ENCODE results near the gene CAMK1D. TPM values are rescaled to one million over a fixed set of nuclear protein-coding genes. Genes with fewer than 3 reads are reported as not detected.

Gene CAMK1D
- total and polyA plus RNA-seq, 10 of the 15 experiments (the other 5 are each of a cell fraction or from before 2014, with no cell fraction given): 2.1 to 35.5 (median 14.7) TPM

DNA sequence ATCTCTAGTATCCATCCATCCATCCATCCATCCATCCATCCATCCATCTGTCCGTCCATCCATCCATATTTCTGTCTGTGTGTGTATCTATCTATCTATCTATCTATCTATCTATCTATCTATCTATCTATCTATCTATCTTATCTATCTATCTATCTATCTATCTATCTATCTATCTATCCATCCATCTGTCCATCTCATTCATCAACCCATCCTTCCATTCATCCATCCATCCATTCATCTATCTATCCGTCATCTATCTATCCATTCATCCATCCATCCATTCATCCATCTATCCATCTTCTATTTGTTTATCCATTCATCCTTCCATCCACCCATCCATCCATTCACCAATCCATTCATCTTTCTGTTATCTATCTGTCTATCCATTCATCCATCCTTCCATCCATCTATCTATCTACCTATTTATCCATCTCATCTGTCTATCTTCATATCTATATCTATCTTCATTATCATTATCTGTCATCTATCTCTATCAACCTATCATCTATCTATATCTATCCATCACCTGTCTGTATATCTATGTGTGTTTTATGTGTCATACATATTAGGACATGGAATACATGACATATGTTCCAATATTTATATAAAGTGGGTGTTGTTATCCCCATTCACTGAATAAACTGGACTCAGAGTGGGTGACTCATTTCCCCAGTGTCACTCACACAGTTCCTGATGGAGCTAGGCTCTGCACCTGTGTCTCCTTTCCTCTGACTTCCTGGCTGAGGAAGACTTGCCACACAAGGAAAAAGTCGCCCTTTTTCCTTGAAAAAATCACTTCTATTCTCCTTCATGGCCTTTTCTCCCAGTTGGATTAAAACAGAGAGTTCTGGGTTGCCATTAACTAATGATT, 452.1 kb downstream of the CAMK1D start:
- no peaks in the 10 kb centered on the region for H4K20me1 ChIP-seq (ENCODE audit: control insufficient read depth, insufficient read depth)
- H3K4me1 ChIP-seq (ENCODE audit: control insufficient read depth, insufficient read depth, low read length): no peaks in the 10 kb centered on the region
- in situ Hi-C loops (cut with MboI) (no loop called here), intact Hi-C loops (cut with micrococcal nuclease; ENCODE audit: unreplicated experiment) (no loop called here)
- RAD21 ChIA-PET (ENCODE audit: unreplicated experiment): no interaction called here
- no peak for FAIRE-seq
- no peaks in the 10 kb centered on the region for H3K27me3 ChIP-seq (replicated peaks in 1 of 2; ENCODE audit: control insufficient read depth in 2 of 2, insufficient read depth in 2 of 2, low read length in 1 of 2)
- no peak overlapping the region for H3K27ac ChIP-seq (ENCODE audit: control insufficient read depth, insufficient read depth)
- DNase-seq (ENCODE audit: low read depth, low spot score): no peak
- H2AFZ ChIP-seq (ENCODE audit: control insufficient read depth, low read depth, low read length): no peak overlapping the region
- no peak overlapping the region for H3K4me2 ChIP-seq (ENCODE audit: control insufficient read depth, insufficient read depth)
- H3K9ac ChIP-seq (ENCODE audit: control insufficient read depth, insufficient read depth, low read length): no peak overlapping the region
- no peaks in the 10 kb centered on the region for H3K9me3 ChIP-seq (replicated peaks; ENCODE audit: control insufficient read depth, insufficient read depth, low read length)
- ATAC-seq: no peak
- CTCF ChIA-PET: interaction anchor here (2.0 kb wide), 1 partner anchor 19 kb away, joined by 7 read pairs; no protein-coding TSS in a partner anchor
- no peaks in the 10 kb centered on the region for H3K79me2 ChIP-seq (ENCODE audit: control insufficient read depth, insufficient read depth, low read length)
- SMC1A ChIA-PET (ENCODE audit: uncharacterized antibody, unreplicated experiment): no interaction called here
- no peaks in the 10 kb centered on the region for H3K36me3 ChIP-seq (ENCODE audit: control insufficient read depth in 2 of 2, insufficient read depth in 2 of 2, low read length in 1 of 2)
- POLR2A ChIA-PET: no interaction called here
- H3K4me3 ChIP-seq: no peak overlapping the region
- no peak for TF ChIP-seq CUX1 (IDR thresholded peaks at IDR 0.05; ENCODE audit: insufficient replicate concordance, low read depth, low read length)
- TF ChIP-seq EGR1 (IDR thresholded peaks at IDR 0.05; ENCODE audit: borderline replicate concordance in 1 of 2, low read depth in 2 of 2, low read length in 2 of 2): no peak
- no peak for TF ChIP-seq ZNF217 (IDR thresholded peaks at IDR 0.05)
- no peak for TF ChIP-seq BRCA1 (IDR thresholded peaks at IDR 0.05; ENCODE audit: low read depth, low read length)
- TF ChIP-seq NR2F1 (conservative IDR thresholded peaks at IDR 0.05): no peak
- WGBS (ENCODE audit: insufficient coverage, insufficient replicate concordance, low lambda C conversion rate, missing lambda C conversion rate): 68% methylated on average over 3 of the region's 3 CpGs
- no TSS peak for BruUV-seq (replicated peaks)

All from GM12878 (cell line).